Measurements from ENCODE around the gene PAQR8.
A peak's percentile ranks its signal among the peaks of the same experiment; 100 is the strongest.

The PAQR8 gene

DNA sequence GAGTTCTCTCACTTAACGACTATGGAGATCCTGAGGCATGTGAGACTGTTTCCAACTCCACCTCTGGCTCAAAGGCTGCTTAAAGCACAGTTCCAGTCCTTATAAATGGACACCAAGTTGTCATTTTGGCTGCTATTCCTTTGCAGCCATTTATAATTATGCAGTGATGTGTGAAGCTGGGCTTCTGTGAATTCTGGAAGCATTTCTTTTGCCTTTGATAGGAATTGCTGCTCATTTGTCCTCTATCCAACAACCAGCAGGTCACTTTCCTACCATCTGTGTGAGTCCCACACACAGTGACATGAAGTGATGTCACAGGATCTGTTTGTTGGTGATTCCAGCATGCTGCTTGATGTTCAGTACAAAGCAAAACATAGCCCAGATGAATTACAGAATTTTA, 29.6 kb downstream of the PAQR8 start:
- in situ Hi-C loops (cut with MboI; ENCODE audit: low sequenced_read_pairs, unreplicated experiment) = no loop called here
- TF ChIP-seq, protein P1, sequence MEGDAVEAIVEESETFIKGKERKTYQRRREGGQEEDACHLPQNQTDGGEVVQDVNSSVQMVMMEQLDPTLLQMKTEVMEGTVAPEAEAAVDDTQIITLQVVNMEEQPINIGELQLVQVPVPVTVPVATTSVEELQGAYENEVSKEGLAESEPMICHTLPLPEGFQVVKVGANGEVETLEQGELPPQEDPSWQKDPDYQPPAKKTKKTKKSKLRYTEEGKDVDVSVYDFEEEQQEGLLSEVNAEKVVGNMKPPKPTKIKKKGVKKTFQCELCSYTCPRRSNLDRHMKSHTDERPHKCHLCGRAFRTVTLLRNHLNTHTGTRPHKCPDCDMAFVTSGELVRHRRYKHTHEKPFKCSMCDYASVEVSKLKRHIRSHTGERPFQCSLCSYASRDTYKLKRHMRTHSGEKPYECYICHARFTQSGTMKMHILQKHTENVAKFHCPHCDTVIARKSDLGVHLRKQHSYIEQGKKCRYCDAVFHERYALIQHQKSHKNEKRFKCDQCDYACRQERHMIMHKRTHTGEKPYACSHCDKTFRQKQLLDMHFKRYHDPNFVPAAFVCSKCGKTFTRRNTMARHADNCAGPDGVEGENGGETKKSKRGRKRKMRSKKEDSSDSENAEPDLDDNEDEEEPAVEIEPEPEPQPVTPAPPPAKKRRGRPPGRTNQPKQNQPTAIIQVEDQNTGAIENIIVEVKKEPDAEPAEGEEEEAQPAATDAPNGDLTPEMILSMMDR (IDR thresholded peaks at IDR 0.05; ENCODE audit: borderline replicate concordance, control extremely low read depth, extremely low read depth, insufficient read depth, missing control alignments) = no peak
- DNase-seq (ENCODE audit: low spot score) = no peak

- TF ChIP-seq, protein P1 (IDR thresholded peaks at IDR 0.05; ENCODE audit: borderline replicate concordance, control extremely low read depth, extremely low read depth, insufficient read depth, missing control alignments) = no peak
- no peak for DNase-seq (ENCODE audit: low spot score)
- in situ Hi-C loops (cut with MboI; ENCODE audit: low sequenced_read_pairs, unreplicated experiment) = no loop called here
Measured at GRCh38 chr6:52392944-52393343, 31.0 kb downstream of the PAQR8 start.

GRCh38 chr6:52393780-52394179, 31.8 kb downstream of the PAQR8 start:
- TF ChIP-seq, protein P1 (IDR thresholded peaks at IDR 0.05; ENCODE audit: borderline replicate concordance, control extremely low read depth, extremely low read depth, insufficient read depth, missing control alignments) = no peak
- DNase-seq (ENCODE audit: low spot score) = no peak
- in situ Hi-C loops (cut with MboI; ENCODE audit: low sequenced_read_pairs, unreplicated experiment) = no loop called here

GRCh38 chr6:52394251-52394666, 32.3 kb downstream of the PAQR8 start:
- no peak for DNase-seq (ENCODE audit: low spot score)
- in situ Hi-C loops (cut with MboI; ENCODE audit: low sequenced_read_pairs, unreplicated experiment) = no loop called here
- TF ChIP-seq, protein P1 (IDR thresholded peaks at IDR 0.05; ENCODE audit: borderline replicate concordance, control extremely low read depth, extremely low read depth, insufficient read depth, missing control alignments) = no peak

- TF ChIP-seq, protein P1 (IDR thresholded peaks at IDR 0.05; ENCODE audit: borderline replicate concordance, control extremely low read depth, extremely low read depth, insufficient read depth, missing control alignments) = no peak
- DNase-seq (ENCODE audit: low spot score) = no peak
- in situ Hi-C loops (cut with MboI; ENCODE audit: low sequenced_read_pairs, unreplicated experiment) = loop anchor here (5.0 kb wide), 1 partner anchor 104 kb away; no protein-coding TSS in a partner anchor
Measured at GRCh38 chr6:52395969-52396368, 34.0 kb downstream of the PAQR8 start.

- TF ChIP-seq, protein P1 (IDR thresholded peaks at IDR 0.05; ENCODE audit: borderline replicate concordance, control extremely low read depth, extremely low read depth, insufficient read depth, missing control alignments) = peak; percentile 78
- peak; percentile 48 for DNase-seq (ENCODE audit: low spot score)
- in situ Hi-C loops (cut with MboI; ENCODE audit: low sequenced_read_pairs, unreplicated experiment) = loop anchor here (5.0 to 10.0 kb wide), 2 partner anchors 107 to 235 kb away; no protein-coding TSS in a partner anchor
Measured at GRCh38 chr6:52399511-52400312, 37.8 kb downstream of the PAQR8 start.
